ENCODE data around the gene FNDC1. TPM values are rescaled to one million over a fixed set of nuclear protein-coding genes. Genes with fewer than 3 reads are reported as not detected.
A peak's percentile ranks its signal among the peaks of the same experiment; 100 is the strongest.

The FNDC1 gene
- total RNA-seq, 1 donor from 2014 or later: not detected

- no peak for DNase-seq (ENCODE audit: low read depth)
Measured at GRCh38 chr6:159204605-159205004, 35.4 kb downstream of the FNDC1 start.

GRCh38 chr6:159212028-159212427 is 42.8 kb downstream of the FNDC1 start:
- no peak for DNase-seq (ENCODE audit: low read depth)

GRCh38 chr6:159212525-159213280 is 43.5 kb downstream of the FNDC1 start:
- DNase-seq (ENCODE audit: low read depth): no peak

- DNase-seq (ENCODE audit: low read depth): peak; percentile 8
Measured at GRCh38 chr6:159213405-159213804, 44.2 kb downstream of the FNDC1 start.

- no peak for DNase-seq (ENCODE audit: low read depth)
Measured at GRCh38 chr6:159214281-159214680, 45.1 kb downstream of the FNDC1 start.

- peak; percentile 9 for DNase-seq (ENCODE audit: low read depth)
Measured at GRCh38 chr6:159217595-159218275, 48.5 kb downstream of the FNDC1 start.

- DNase-seq (ENCODE audit: low read depth): no peak
Measured at GRCh38 chr6:159220093-159220492, 50.9 kb downstream of the FNDC1 start.

- DNase-seq (ENCODE audit: low read depth): no peak
Measured at GRCh38 chr6:159221486-159222170, 52.4 kb downstream of the FNDC1 start.

- DNase-seq (ENCODE audit: low read depth): no peak
Measured at GRCh38 chr6:159224452-159224851, 55.3 kb downstream of the FNDC1 start.

- no peak for DNase-seq (ENCODE audit: low read depth)
Measured at GRCh38 chr6:159229651-159230051, 60.5 kb downstream of the FNDC1 start.

GRCh38 chr6:159232106-159232645 is 63.0 kb downstream of the FNDC1 start:
- no peak for DNase-seq (ENCODE audit: low read depth)

GRCh38 chr6:159232751-159233150 is 63.6 kb downstream of the FNDC1 start:
- DNase-seq (ENCODE audit: low read depth): no peak

- no peak for DNase-seq (ENCODE audit: low read depth)
Measured at GRCh38 chr6:159233365-159234101, 64.3 kb downstream of the FNDC1 start.

GRCh38 chr6:159234102-159234553 is 64.9 kb downstream of the FNDC1 start:
- DNase-seq (ENCODE audit: low read depth): no peak

GRCh38 chr6:159238920-159239558 is 69.8 kb downstream of the FNDC1 start:
- no peak for DNase-seq (ENCODE audit: low read depth)

GRCh38 chr6:159249128-159249527 is 79.9 kb downstream of the FNDC1 start:
- no peak for DNase-seq (ENCODE audit: low read depth)

GRCh38 chr6:159249752-159250151 is 80.6 kb downstream of the FNDC1 start:
- peak; percentile 86 for DNase-seq (ENCODE audit: low read depth)

GRCh38 chr6:159250633-159251032 is 81.4 kb downstream of the FNDC1 start:
- no peak for DNase-seq (ENCODE audit: low read depth)

- DNase-seq (ENCODE audit: low read depth): peak; percentile 78
Measured at GRCh38 chr6:159252955-159253508, 83.8 kb downstream of the FNDC1 start.

GRCh38 chr6:159254186-159254585 is 85.0 kb downstream of the FNDC1 start:
- no peak for DNase-seq (ENCODE audit: low read depth)

All from myocyte (in vitro differentiated cells).